HepG2 (cell line): Measurements from ENCODE around the gene ZBTB46. TPM values are rescaled to one million over a fixed set of nuclear protein-coding genes. Genes with fewer than 3 reads are reported as not detected.
A peak's percentile ranks its signal among the peaks of the same experiment; 100 is the strongest.

Experiments used
- CREM ChIP-seq, 2 experiments: sonication (generic) in 1 of 2; formaldehyde crosslinking in 1 of 2; IDR thresholded peaks; 2 replicates each; pipeline versions ENCODE4 v1.4.0 to v1.6.1; 2016 to 2020; ENCODE audit warnings: antibody characterized with exemption in 1 of 2, mild to moderate bottlenecking in 1 of 2, missing genetic modification reagents in 1 of 2
- HCFC1 ChIP-seq: fragments of 150-350 bp; IDR thresholded peaks from 2 replicates; pipeline ENCODE4 v1.6.1; 2014; ENCODE audit warnings: low read depth, low read length
- HIVEP1 ChIP-seq: sonication (generic); formaldehyde crosslinking; IDR thresholded peaks from 2 replicates; pipeline ENCODE4 v1.4.0; 2020; ENCODE audit warnings: mild to moderate bottlenecking, missing genetic modification reagents
- HMGA1 ChIP-seq: sonication (generic); formaldehyde crosslinking; conservative IDR thresholded peaks from 2 replicates; pipeline ENCODE4 v1.4.0; 2020; ENCODE audit warnings: missing genetic modification reagents
- ISX ChIP-seq: sonication (generic); formaldehyde crosslinking; conservative IDR thresholded peaks from 2 replicates; pipeline ENCODE4 v1.5.0; 2020; ENCODE audit warnings: missing genetic modification reagents
- MAFK ChIP-seq, 2 experiments: IDR thresholded peaks in 1 of 2; conservative IDR thresholded peaks in 1 of 2; 2 replicates each; pipeline ENCODE4 v1.6.1; 2011; ENCODE audit warnings: improper control_type of control experiment in 2 of 2, low read length in 2 of 2
- RAD21 ChIP-seq: fragments of 450-650 bp; formaldehyde crosslinking; IDR thresholded peaks from 2 replicates; pipeline ENCODE4 v1.5.0; 2020; ENCODE audit warnings: mild to moderate bottlenecking
- SAFB2 ChIP-seq: sonication (generic); formaldehyde crosslinking; IDR thresholded peaks from 2 replicates; pipeline ENCODE4 v1.5.1; 2020; ENCODE audit warnings: missing genetic modification reagents, low read depth, mild to moderate bottlenecking, borderline replicate concordance
- TOE1 ChIP-seq: sonication (generic); formaldehyde crosslinking; IDR thresholded peaks from 2 replicates; pipeline ENCODE4 v1.4.0; 2020; ENCODE audit warnings: mild to moderate bottlenecking, missing genetic modification reagents
- ZBTB20 ChIP-seq: sonication (generic); formaldehyde crosslinking; IDR thresholded peaks from 2 replicates; pipeline ENCODE4 v1.8.1; 2023; ENCODE audit warnings: missing genetic modification reagents, low read depth, mild to moderate bottlenecking, borderline replicate concordance
- ZNF567 ChIP-seq: sonication (generic); formaldehyde crosslinking; IDR thresholded peaks from 2 replicates; pipeline ENCODE4 v1.8.1; 2023; ENCODE audit warnings: mild to moderate bottlenecking, missing genetic modification reagents, borderline replicate concordance
- polyA plus RNA-seq, 8 experiments: library from polyadenylated mRNA; depleted of rRNA in 3 of 8; stranded (reverse) in 7 of 8; unstranded in 1 of 8; fragments of >200 nt; fragmentation: Illumina TruSeq in 4 of 8; extraction: Trizol in 4 of 8; gene quantifications; 2 replicates each; pipeline versions ENCODE4 v1.2.1 to v1.2.3, GENCODE V29; 2011 to 2016; ENCODE audit warnings: low read depth in 4 of 8, missing spikeins in 1 of 8, mixed read lengths in 1 of 8; ENCODE audit not compliant: insufficient read depth in 1 of 8
- total RNA-seq, 5 experiments: library from RNA; depleted of rRNA; stranded (reverse); fragments of >200 nt; fragmentation: Illumina TruSeq; extraction: Trizol; gene quantifications; 2 replicates each; pipeline ENCODE4 v1.2.3, GENCODE V29; 2016; ENCODE audit warnings: low read depth in 1 of 5
- TF ChIP-seq, protein P1 (sequence below): sonication (generic); formaldehyde crosslinking; IDR thresholded peaks from 2 replicates; pipeline ENCODE4 v1.5.1; 2020; ENCODE audit warnings: missing genetic modification reagents, mild to moderate bottlenecking, borderline replicate concordance
- TF ChIP-seq, protein P2 (sequence below): sonication (generic); IDR thresholded peaks from 2 replicates; pipeline ENCODE4 v1.6.1; 2016; ENCODE audit warnings: low read depth, borderline replicate concordance
- TF ChIP-seq, protein P3 (sequence below): sonication (generic); formaldehyde crosslinking; IDR thresholded peaks from 2 replicates; pipeline ENCODE4 v1.4.0; 2020; ENCODE audit warnings: missing genetic modification reagents, borderline replicate concordance
- TF ChIP-seq, protein P4 (sequence below): sonication (generic); formaldehyde crosslinking; IDR thresholded peaks from 2 replicates; pipeline ENCODE4 v1.4.0; 2020; ENCODE audit warnings: mild to moderate bottlenecking, low read depth, missing genetic modification reagents
- TF ChIP-seq, protein P5 (sequence below): sonication (generic); formaldehyde crosslinking; IDR thresholded peaks from 2 replicates; pipeline ENCODE4 v1.4.0; 2020; ENCODE audit warnings: missing genetic modification reagents, borderline replicate concordance

Gene ZBTB46
- total and polyA plus RNA-seq, 2 of the 13 experiments (the other 11 are each of a cell fraction or from before 2014, with no cell fraction given): 1.6 to 13.5 TPM

DNA sequence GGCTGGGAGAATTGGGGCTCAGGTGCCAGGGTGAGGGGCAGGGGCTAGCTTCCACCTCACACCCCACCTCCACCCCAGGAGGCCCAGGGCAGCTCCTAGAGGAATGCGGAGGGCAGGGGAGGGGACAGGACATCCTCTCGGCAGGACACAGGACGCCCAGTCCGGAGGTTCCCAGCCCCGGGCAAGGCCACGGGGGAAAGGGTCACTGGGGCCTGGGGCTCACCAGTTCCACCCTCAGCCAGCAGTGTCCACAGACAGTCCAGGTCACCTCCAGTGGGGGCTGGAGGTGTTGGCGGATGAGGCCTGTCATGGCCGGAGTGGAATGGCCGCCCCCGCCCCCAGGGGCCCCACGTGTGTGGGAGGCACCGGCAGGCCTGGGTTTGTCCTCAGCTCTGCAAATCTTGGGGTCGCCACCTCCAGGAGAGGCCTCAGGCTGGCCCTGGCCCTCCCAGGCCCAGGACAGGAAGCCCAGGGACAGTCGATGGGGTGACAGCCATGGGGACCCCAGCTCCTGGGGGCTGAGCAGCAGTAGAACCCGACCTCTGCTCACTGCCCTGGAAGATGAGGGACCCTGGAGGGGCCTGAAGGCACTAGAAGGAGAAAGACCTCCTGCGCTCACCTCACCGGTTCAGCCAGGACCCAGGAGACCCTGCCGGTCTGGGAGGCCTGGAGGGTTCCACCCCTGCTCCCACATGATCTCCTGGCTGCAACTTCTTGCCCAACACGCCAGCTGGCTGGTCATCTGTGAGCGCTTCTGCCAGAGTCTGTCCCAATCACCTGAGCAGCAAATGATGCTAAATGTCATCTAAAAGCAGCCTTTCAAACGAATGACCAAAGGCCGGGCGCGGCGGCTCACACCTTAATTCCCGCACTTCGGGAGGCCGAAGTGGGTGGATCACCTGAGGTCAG, 17.2 kb upstream of the ZBTB46 start (continued):
- TF ChIP-seq, protein P1, sequence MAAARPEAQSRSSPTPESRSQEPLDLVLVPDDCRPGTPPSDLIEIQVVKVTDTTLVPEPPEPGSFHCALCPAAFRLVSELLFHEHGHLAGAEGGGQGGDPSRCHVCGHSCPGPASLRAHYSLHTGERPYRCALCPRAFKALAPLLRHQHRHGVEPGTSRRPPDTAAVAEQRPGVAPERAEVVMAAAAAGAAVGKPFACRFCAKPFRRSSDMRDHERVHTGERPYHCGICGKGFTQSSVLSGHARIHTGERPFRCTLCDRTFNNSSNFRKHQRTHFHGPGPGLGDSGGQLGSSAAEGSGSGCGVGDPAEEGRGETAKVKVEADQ (CRISPR knock-in tag): no peak
- TF ChIP-seq HMGA1 (no peak), MAFK (conservative IDR thresholded peaks at IDR 0.05 in 1 of 2, IDR thresholded peaks at IDR 0.05 in 1 of 2; ENCODE audit: low read length in 2 of 2) (no peak), HIVEP1 (CRISPR knock-in tag) (peak; percentile 31), ZNF567 (CRISPR knock-in tag) (no peak), ISX (no peak), TOE1 (CRISPR knock-in tag) (no peak), HCFC1 (no peak), CREM (IDR thresholded peaks at IDR 0.05) (no peak), CREM (CRISPR knock-in tag; IDR thresholded peaks at IDR 0.05) (no peak), ZBTB20 (no peak), RAD21 (CRISPR knock-in tag) (0 out of 2 replicates have a peak, but pooled peaks have one; percentile 9), SAFB2 (no peak)
- TF ChIP-seq, protein P2, sequence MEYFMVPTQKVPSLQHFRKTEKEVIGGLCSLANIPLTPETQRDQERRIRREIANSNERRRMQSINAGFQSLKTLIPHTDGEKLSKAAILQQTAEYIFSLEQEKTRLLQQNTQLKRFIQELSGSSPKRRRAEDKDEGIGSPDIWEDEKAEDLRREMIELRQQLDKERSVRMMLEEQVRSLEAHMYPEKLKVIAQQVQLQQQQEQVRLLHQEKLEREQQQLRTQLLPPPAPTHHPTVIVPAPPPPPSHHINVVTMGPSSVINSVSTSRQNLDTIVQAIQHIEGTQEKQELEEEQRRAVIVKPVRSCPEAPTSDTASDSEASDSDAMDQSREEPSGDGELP: peak; percentile 90
- TF ChIP-seq, protein P3, sequence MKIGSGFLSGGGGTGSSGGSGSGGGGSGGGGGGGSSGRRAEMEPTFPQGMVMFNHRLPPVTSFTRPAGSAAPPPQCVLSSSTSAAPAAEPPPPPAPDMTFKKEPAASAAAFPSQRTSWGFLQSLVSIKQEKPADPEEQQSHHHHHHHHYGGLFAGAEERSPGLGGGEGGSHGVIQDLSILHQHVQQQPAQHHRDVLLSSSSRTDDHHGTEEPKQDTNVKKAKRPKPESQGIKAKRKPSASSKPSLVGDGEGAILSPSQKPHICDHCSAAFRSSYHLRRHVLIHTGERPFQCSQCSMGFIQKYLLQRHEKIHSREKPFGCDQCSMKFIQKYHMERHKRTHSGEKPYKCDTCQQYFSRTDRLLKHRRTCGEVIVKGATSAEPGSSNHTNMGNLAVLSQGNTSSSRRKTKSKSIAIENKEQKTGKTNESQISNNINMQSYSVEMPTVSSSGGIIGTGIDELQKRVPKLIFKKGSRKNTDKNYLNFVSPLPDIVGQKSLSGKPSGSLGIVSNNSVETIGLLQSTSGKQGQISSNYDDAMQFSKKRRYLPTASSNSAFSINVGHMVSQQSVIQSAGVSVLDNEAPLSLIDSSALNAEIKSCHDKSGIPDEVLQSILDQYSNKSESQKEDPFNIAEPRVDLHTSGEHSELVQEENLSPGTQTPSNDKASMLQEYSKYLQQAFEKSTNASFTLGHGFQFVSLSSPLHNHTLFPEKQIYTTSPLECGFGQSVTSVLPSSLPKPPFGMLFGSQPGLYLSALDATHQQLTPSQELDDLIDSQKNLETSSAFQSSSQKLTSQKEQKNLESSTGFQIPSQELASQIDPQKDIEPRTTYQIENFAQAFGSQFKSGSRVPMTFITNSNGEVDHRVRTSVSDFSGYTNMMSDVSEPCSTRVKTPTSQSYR (CRISPR knock-in tag): no peak
- TF ChIP-seq, protein P4, sequence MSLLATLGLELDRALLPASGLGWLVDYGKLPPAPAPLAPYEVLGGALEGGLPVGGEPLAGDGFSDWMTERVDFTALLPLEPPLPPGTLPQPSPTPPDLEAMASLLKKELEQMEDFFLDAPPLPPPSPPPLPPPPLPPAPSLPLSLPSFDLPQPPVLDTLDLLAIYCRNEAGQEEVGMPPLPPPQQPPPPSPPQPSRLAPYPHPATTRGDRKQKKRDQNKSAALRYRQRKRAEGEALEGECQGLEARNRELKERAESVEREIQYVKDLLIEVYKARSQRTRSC (CRISPR knock-in tag): no peak
- TF ChIP-seq, protein P5, sequence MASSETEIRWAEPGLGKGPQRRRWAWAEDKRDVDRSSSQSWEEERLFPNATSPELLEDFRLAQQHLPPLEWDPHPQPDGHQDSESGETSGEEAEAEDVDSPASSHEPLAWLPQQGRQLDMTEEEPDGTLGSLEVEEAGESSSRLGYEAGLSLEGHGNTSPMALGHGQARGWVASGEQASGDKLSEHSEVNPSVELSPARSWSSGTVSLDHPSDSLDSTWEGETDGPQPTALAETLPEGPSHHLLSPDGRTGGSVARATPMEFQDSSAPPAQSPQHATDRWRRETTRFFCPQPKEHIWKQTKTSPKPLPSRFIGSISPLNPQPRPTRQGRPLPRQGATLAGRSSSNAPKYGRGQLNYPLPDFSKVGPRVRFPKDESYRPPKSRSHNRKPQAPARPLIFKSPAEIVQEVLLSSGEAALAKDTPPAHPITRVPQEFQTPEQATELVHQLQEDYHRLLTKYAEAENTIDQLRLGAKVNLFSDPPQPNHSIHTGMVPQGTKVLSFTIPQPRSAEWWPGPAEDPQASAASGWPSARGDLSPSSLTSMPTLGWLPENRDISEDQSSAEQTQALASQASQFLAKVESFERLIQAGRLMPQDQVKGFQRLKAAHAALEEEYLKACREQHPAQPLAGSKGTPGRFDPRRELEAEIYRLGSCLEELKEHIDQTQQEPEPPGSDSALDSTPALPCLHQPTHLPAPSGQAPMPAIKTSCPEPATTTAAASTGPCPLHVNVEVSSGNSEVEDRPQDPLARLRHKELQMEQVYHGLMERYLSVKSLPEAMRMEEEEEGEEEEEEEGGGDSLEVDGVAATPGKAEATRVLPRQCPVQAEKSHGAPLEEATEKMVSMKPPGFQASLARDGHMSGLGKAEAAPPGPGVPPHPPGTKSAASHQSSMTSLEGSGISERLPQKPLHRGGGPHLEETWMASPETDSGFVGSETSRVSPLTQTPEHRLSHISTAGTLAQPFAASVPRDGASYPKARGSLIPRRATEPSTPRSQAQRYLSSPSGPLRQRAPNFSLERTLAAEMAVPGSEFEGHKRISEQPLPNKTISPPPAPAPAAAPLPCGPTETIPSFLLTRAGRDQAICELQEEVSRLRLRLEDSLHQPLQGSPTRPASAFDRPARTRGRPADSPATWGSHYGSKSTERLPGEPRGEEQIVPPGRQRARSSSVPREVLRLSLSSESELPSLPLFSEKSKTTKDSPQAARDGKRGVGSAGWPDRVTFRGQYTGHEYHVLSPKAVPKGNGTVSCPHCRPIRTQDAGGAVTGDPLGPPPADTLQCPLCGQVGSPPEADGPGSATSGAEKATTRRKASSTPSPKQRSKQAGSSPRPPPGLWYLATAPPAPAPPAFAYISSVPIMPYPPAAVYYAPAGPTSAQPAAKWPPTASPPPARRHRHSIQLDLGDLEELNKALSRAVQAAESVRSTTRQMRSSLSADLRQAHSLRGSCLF (CRISPR knock-in tag): no peak
